HG03378 (cell line): Measurements from ENCODE around the gene ELFN2.
"Not testable (repeated sequence)": the region's sequence is repeated elsewhere in the genome, so short reads cannot be mapped to it uniquely, and the experiment has no call there.

Experiments used
- ATAC-seq: cut with Tn5 transposase; IDR thresholded peaks from one replicate; pipeline ENCODE4 v1.9.1; 2021; ENCODE audit warnings: mild to moderate bottlenecking, moderate library complexity; ENCODE audit not compliant: unreplicated experiment

Gene ELFN2

DNA sequence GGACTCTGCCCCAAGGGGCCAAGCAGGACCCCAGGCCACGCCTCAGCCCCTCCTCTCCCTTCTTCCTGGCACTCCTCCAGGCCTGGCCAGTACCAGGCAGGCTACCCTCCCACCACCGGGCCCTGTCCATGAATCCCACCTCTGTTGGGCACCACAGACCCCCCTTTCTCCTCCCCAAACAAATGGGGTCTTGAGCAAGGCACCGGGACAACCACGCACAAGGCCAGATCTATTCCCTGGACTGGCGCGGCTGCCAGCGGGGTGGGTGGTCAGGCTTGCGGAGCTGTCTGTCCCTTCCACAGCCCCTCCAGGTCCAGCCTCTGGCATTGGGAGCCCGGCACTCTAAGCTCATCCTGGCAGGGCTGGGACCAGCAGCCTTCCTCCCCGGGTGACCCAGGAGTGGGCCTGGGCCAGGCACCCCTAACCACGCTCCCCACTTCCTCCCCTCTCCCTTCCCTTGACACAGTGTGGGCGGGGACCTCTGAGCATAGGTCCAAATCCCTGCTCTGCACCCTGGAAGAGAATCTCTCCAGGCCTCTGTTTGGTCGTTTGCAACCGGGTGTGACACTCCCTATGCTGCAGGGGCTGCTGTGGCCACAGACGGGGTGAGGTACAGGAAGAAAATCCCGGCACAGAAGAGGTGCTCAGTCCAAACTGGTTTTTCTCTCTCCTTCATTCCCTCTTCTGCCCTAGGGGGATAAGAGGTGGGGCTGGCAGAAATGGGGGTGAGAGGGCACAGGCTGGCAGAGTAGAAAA is 14.6 kb downstream of the ELFN2 start:
- ATAC-seq: no peak

DNA sequence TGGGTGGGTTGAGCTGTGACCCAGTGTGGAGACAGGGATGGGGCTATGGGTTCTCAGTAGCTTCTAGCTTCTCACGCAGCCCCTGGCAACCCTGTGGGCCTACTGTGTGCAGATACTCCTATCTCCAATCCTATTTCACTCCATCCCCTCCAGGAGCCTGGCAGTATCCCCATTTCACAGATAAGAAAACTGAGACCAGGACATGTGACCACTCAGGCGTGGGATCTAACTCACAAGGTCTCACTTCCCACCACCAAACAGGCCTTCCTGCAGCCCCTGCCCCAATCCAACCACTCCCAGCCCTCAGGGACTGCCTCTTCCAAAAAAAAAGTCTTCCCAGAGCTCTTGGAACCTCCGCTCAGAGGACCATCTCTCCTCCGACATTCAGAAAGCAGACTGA is 15.6 kb downstream of the ELFN2 start:
- no peak for ATAC-seq

DNA sequence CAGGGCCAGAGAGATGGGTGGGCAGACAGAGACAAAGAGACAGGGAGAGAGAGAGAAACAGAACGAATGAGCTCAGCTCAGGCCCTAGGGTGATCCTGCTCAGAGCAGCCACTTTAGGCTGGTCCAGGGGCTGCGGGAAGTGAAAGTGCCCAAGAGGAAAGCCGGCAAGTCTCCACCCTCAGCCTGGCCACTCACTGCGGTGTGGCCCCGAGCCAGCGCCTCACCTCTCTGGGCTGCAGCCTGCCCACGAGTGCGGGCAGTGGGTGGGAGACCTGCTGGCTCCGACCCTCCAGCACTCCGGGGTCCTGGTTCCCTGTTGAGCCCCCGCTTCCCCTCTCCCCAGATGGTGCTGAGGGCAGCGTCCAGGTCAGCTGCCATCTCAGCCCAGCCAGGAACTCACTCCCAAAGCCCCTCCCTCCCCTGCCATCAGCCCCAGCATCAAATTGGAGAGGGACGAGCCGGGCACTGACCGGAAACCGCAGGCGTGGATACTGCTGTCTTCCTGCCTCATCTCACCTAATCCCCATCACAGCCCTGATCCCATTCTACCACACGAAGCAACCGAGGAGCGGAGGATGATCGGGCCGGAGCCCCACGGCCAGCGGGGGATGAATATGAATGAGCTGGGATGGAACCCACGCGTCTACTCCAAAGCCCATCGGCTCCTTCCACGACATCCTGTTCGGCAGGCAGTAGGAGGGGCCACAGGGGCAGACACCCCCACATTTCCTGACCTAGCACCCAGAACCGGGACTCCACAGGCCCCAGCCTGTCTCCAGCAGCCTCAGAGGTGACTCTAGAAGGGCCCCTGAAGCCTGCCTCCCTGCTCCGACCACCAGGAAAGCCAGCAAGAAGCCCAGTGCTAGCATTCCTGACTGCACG is 16.9 kb downstream of the ELFN2 start:
- ATAC-seq: no peak

DNA sequence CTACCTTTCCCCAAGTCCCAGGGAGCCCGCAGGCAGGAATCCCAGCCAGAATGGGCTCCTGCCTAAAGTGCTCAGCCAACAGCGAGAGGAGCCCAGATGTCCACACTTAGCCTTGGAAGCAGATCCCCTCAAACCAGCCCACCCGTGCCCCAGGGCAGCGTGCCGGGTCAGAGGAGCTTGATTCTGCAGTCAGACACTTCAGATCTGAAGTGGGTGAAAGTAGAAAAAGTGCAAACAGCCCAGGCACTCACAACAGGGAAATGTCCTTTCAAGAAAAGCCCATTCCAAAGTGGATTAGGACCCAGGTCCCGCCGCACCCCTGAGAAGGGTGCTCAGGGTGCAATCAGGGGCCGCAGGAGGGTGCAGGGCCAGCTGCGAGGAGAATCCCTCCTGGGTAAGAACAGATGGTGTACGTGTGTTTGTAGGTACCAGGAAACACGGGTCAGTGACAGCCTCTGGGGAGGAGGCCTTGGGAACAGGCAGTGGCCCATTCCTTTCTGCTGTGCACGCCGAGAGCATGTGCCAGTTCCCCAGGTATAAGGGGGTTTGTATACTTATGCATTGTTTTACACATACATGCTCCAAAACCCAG is 17.7 kb downstream of the ELFN2 start:
- no peak for ATAC-seq

DNA sequence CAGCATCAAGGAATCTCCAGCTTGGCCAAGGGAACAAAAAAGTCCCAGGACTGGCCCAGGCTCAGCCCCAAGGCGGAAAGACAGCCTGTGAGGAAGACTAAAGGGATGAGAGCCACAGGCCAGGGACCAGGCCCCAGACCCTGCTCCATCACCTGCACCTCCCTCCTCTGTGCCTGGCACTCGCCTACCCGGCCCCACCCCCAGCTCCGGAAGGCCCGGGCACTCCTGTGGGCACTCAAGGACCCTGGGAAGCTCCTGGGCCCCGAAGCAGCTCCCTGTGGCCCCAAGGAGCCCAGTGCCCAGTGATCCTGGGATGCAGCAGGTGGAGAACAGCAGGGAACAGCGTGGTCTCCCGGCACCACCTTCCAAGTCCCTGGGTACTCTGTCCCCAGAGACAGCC is 18.2 kb downstream of the ELFN2 start:
- ATAC-seq: no peak

DNA sequence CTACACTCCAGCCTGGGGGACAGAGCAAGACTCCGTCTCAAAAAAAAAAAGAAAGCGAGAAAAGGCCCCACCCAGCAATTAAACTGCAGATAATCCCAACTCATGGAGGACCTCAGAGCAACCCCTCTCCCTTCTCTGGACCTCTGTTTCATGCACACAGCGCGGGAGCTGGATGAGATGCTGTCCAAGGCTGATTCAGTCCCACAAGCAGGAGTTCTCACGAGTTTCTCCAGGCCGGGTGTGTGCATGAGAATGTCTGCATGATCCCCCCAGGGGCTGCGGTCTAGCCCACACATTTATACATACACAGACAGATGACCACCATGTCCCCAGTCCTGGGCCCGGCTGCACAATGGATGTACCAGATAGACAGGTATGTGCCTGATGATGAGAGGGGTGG is 19.4 kb downstream of the ELFN2 start:
- ATAC-seq: no peak

DNA sequence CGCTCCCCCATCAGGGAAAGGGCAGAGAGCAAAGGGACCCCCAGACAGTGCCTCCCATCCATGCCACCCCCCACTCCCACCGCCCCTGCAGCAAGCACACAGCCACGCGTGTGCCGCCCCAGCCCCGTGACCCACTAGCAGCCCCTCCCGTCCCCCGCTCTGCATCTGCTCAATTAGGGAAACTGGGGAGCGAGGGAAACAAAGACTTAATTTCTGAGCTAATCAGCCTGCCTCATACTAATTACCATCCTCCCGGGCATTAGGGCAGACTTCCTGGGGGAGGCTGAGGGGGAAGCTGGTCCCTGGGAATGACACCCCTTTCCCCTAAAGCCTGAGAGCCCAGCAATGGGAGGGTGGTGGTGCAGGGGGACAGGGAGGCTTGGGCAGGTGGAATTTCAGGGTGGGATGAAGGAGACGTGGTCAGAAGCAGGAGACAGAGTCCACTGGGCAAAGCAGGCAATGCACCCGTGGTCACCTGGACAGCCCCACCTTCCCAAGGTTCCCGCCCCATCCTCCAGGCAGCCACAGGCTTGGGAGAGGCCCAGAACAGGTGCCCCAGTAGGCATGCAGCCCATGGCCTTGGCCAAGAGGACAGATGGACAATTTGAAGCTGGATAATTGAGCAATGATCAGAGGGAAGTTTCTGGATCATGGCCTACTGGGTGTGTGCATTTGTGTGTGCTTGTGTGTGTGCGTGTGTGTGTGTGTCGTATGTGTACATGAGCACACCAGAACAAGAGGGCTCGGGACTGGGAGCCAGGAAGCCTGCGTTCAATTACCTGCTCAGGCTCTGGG is 20.6 kb downstream of the ELFN2 start:
- no peak for ATAC-seq

DNA sequence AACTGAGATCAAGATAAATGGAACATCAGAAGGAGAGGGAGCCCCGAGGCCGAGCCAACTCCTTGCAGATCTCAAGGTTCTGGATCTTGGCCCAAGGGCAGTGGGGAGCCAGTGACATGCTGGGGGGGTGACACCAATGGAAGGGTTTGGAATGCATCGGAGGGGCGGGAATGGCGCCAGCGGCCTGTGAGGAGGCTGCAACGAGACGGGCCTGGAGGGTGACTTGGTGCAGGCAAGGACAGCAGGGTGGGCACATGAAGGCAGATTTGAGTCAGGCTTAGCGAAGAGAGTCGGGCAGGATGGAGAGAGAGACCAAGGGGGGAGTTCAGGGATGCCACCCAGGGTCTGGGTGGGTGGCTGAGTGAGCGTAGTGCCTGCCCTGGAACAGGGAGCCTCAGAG is 23.2 kb downstream of the ELFN2 start:
- ATAC-seq: no peak

DNA sequence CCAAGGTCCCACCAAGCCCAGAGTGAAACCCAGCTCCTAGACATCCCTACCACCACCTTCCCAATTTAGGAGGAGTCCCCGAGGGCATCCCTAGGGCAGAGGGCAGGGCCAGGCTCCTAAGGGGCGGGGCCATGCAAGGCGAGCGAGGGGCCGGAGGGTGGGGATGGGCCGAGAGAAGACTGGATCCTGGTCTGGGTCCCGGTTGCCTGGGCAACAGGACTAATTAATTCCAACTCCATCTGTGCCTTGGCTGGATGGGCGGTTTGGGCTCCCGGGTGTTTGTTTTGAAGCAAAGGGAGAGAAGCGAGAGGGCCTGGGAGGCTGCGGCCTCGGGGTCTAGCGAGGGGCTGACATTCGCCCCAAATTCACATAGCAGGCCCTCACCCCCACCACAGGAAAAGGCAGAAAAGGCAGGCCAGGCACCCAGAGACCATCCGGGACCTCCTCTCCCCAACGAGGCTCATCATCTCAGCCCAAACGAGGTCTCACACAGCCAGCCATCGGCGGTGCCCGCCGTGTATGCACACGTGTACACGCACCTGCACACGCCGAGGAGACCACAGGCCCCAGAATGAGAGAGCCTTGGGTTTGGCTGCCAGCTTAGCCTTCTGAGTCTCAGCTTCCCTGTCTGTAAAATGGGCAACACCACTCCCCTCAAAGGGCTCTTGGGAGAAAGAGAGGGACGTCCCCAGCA is 23.9 kb downstream of the ELFN2 start:
- no peak for ATAC-seq

DNA sequence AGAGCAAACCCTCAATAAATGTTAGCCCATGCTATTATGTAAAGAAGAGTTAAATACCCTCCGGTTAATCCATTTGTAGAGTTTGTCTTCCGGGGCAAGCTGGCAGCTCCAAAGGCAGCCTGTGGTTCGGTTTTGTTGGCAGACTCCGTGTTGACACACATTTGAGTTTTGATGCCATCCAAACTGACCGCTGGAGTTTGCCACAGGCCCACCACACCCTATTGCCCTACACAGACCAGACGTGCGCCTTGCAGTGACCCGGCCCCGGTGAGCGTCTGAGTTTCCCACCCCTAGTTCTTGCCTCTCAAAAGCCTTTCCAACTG is 25.1 kb downstream of the ELFN2 start:
- ATAC-seq: no peak

DNA sequence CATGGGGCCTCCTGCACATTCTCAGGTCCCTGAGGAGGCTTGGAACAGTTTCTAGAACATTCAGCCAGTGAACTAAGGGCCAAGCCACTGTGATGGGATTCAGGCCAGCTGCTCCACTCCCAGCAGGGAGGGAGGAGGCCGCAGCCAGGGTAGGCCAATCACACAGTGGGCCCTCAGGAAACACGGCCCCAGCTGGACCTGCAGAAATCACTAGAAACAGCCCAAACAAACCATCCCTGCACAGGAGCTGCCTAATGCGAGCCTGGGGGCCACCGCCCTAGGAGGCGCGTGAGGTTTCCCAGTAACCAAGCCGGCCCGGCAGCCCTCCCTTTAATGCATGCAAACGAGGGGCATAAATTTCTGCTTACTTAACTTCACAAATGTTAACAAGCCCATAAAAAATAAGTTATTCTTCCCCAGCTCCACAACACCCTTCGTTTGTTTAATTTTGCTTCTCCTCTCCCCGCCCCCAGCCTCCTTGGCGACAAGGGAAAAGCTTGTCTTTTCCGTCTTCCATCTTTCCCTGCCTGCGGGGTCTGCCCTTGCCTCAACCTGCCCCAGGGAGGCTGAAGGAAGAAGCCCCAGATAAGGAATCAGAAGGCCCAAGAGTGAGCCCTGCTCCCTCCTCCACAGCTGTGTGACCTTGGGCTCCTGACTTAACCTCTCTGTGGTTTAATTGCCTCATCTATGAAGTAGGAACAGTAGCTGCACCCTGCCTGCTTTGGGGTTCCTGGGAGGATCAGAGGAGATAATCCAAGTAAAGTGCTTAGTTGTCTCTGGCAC is 25.7 kb downstream of the ELFN2 start:
- no peak for ATAC-seq

DNA sequence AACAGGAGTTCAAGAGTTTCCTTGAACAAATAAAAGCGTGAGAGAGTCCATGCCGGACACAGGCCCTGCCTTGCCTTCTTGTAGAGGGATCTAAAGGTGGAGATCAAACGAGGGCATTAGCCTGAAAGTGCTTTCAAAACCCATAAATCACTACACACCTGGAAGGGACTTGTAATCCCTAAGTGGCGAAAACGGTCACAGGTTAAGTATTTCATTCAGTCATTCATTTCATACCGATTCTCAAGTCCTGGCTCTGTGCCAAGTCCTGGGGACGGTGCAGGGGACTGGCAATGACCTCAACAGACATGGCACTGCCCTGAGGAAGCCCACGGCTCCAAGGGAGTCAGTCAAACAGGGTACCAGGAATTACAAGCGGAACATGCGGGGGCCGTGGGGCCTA is 26.6 kb downstream of the ELFN2 start:
- no peak for ATAC-seq

DNA sequence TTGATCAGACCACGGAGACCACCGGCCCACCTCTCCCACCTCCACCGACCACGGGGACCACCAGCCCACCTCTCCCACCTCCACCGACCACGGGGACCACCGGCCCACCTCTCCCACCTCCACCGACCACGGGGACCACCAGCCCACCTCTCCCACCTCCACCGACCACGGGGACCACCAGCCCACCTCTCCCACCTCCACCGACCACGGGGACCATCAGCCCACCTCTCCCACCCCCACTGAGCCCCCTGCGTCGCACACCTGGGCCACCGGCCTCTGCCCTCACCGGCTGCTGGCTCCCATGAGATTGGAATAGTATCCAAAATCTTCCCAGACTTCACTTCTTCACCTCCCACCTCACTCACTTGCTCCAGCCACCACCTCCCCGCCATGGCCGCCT is 27.8 kb downstream of the ELFN2 start:
- not testable (repeated sequence) for ATAC-seq

DNA sequence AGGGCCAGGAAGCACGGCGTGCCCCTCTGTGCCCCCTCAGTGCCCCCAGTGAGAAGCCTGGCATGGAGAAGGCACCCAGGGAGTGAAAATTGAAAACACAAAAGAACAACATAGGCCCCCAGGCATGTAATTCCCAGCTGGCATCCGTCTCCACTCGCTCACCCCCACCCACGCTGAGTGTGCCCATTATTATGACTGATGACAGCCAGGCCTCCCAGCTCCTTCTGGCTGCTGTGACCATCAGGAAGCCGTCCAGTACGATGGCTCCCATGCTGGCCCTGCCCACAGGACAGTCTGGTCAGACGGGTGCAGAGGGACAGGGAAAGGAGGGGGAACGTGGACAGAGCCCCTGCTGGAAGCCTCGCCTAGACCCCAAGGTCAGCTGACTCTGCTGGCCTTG is 30.1 kb downstream of the ELFN2 start:
- ATAC-seq: no peak

DNA sequence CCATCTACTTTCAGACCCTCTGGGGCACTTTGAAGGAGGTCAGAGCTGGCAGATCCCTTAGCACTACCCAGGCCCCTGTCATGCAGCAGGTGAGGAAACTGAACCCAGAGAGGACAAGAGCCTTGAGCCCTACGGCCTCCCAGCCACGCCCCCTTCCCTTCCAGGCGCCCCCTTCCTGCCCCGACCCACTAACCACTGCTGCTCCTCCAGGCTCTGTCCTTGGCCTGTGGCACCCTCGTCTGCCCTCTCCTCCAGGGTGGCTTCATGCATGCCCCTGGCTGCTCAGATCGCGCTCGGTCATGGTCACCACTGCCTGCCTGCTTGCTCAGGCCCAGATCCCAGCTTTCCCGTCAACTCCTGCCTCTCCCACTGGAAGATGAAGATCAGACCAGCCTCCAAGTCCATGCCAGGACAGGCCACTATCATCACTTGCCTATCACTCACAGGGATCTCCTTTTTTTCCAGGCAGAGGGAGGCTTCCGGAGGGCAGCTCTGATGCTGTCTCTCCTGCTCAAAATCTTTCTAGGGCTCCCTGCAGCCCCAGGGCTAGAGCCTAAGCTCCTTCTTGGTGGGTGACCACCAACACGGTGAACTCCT is 30.7 kb downstream of the ELFN2 start:
- ATAC-seq: no peak

DNA sequence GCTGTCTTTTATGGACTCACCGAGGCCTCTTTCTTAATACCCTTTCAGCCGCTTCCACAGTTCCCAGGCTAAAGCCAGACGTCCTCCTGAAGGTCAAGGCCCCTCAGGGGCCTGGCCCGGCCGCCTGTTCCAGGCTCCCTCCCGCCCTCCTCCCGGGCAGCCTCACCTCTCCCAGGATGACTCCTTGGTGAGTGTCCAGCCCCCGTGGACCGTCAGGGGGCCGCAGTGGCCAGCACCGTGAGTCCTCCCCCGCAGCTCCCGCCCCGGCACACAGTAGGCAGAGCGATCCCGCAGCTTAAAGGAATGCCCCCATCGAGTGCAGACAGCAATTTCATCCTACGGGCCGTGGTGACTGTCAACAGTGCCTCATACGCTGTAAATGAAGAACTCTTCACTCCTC is 32.9 kb downstream of the ELFN2 start:
- no peak for ATAC-seq

DNA sequence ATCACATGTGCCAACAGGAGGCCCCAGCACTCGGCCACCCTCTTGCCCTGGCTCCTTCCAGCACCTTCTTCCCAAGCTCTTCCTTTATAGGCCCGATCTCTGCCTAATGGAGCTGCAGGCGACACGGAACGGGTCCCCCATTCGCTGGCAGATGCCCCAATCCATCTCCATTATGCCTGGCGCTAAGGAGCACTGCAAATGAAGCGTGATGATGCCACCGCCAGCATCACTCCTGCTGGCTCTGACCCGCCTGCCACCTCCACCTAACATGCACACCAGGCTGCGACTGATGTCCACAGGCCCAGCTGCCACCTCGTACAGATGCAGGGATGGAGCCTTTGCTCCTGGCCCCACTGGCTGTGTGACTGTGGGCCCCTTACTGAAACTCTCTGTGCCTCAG is 33.5 kb downstream of the ELFN2 start:
- no peak for ATAC-seq

DNA sequence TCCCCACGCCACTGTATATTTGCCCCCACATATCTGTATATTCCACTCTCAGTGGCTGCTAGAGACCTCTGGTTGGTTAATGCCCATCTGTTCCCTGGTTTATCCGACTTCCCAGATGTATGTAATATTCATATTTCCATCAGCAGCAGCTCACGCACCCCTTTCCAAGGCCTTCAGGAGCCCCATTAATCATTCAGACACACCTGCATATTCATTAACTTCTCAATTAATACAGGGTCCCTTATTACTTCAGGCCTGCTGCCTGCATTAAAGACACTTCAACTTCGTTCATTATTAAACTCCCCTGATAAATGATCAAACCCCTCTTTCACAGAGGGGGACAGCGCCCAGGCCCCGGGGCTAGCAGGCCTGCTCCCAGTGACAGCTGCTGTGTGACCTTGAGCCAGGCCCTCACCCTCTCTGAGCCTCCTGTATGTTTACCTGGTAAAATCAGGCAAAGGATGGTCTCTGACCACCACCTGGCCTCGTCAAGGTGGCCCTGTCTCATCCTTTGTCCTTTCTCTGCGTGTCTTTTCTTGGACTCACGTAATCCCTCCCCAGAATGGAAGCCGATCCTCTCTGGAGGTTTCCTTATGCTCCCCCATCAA is 34.5 kb downstream of the ELFN2 start:
- no peak for ATAC-seq

DNA sequence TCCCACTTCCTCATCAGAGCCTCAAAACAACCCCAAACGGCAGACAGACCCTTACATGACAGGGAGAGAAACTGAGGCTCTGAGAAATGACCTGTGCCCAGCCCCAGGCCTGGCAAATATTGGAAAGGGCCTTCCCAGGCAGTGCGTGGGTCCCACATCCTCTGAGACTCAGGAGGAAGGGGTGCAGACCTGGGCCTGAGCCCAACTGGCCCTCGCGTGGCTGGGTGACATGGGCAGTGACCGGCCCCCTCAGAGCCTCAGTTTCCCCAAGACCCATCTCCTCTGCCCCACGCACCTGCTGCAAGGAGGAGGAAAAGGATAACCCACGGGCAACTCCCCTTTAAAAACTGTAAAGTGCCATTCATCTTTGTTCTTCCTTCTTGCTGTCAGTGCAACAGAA is 35.6 kb downstream of the ELFN2 start:
- ATAC-seq: no peak
